Sigmoid colon (tissue), 4 donors: ENCODE measurements around the gene MIB1.

Source experiments
- CTCF ChIP-seq, 4 experiments: fragments of 450-650 bp in 3 of 4; fragments of 200-600 bp in 1 of 4; IDR thresholded peaks; one replicate each; pipeline ENCODE4 v1.5.1; 2016 to 2019; ENCODE audit warnings: antibody characterized with exemption in 4 of 4, mild to moderate bottlenecking in 3 of 4, moderate library complexity in 2 of 4
- EP300 ChIP-seq, 4 donors: sonication (generic); formaldehyde crosslinking; IDR thresholded peaks; one replicate each; pipeline ENCODE4 v1.6.1; 2017; ENCODE audit warnings: antibody characterized with exemption in 4 of 4
- POLR2A ChIP-seq, 2 donors: fragments of 450-650 bp; IDR thresholded peaks; one replicate each; pipeline ENCODE4 v1.6.1; 2016; ENCODE audit warnings: antibody characterized with exemption in 2 of 2, mild to moderate bottlenecking in 2 of 2, moderate library complexity in 2 of 2

DNA sequence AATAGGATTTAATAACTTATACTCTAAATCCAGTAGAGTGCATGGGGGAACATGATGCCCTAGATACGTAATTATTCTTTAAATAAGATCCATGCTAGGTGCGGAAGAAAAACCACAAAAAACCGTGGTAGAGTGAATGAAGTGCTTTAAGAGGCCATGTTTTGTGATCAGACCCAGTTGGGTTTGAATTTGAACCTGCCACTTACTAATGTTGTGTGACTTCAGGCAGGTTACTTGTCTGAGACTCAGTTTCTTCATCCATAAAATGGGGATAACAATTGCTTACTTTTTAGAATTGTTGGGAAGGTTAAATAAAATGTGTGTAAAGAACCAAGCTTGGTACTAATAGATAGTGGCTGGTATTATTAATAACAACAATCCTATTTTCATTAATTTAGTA is 17.2 kb downstream of the MIB1 start:
- TF ChIP-seq EP300 (IDR thresholded peaks at IDR 0.05) (no peak), POLR2A (IDR thresholded peaks at IDR 0.05) (no peak), CTCF (IDR thresholded peaks at IDR 0.05) (no peak)
